Astrocyte (in vitro differentiated cells and primary cell): Measurements from ENCODE around the gene SOX1. TPM values are rescaled to one million over a fixed set of nuclear protein-coding genes. Genes with fewer than 3 reads are reported as not detected.

Experiments
- DNase-seq: peaks from one replicate; pipeline ENCODE4 v3.0.0-alpha.2; 2010; ENCODE audit warnings: low read depth
- FAIRE-seq: peaks from 2 replicates; lab custom pipeline; 2011; peaks lifted over from hg19 to GRCh38; lab: Jason Lieb, UNC
- H2AFZ ChIP-seq: 2 replicates; pipeline ENCODE4 v1.6.0; 2012; ENCODE audit warnings: low read depth, low read length, inconsistent platforms
- H3K27ac ChIP-seq: 2 replicates; pipeline ENCODE4 v1.5.1; 2011; ENCODE audit warnings: low read depth, low read length, inconsistent platforms
- H3K27me3 ChIP-seq: 2 replicates; pipeline ENCODE4 v1.6.0; 2011; ENCODE audit warnings: low read length, inconsistent platforms; ENCODE audit not compliant: insufficient read depth
- H3K36me3 ChIP-seq: 2 replicates; pipeline ENCODE4 v1.5.1; 2011; ENCODE audit warnings: low read length, inconsistent platforms; ENCODE audit not compliant: insufficient read depth
- H3K4me1 ChIP-seq: 2 replicates; pipeline ENCODE4 v1.5.1; 2011; ENCODE audit warnings: low read length, inconsistent platforms; ENCODE audit not compliant: insufficient read depth
- H3K4me2 ChIP-seq: 2 replicates; pipeline ENCODE4 v1.6.0; 2012; ENCODE audit warnings: low read length, inconsistent platforms
- H3K4me3 ChIP-seq: 2 replicates; pipeline ENCODE4 v1.5.1; 2011; ENCODE audit warnings: low read depth, mild to moderate bottlenecking, low read length, inconsistent platforms; ENCODE audit not compliant: insufficient read depth
- H3K79me2 ChIP-seq: 2 replicates; pipeline ENCODE4 v1.6.0; 2012; ENCODE audit warnings: mild to moderate bottlenecking, low read length, inconsistent platforms; ENCODE audit not compliant: insufficient read depth
- H3K9ac ChIP-seq: 2 replicates; pipeline ENCODE4 v1.6.0; 2012; ENCODE audit warnings: mild to moderate bottlenecking, low read length, inconsistent platforms
- H3K9me3 ChIP-seq: 2 replicates; pipeline ENCODE4 v1.5.1; 2012; ENCODE audit warnings: low read depth, mild to moderate bottlenecking, low read length, inconsistent platforms; ENCODE audit not compliant: insufficient read depth
- H4K20me1 ChIP-seq: 2 replicates; pipeline ENCODE4 v1.6.0; 2012; ENCODE audit warnings: low read length, inconsistent platforms; ENCODE audit not compliant: insufficient read depth
- H3K27ac Mint-ChIP-seq: one replicate; pipeline ENCODE4 v1.8.0; 2021; ENCODE audit warnings: mild to moderate bottlenecking, mixed read lengths; ENCODE audit not compliant: unreplicated experiment
- H3K27me3 Mint-ChIP-seq: one replicate; pipeline ENCODE4 v1.8.0; 2021; ENCODE audit warnings: low read depth, mixed read lengths; ENCODE audit not compliant: unreplicated experiment
- H3K36me3 Mint-ChIP-seq: one replicate; pipeline ENCODE4 v1.8.0; 2021; ENCODE audit warnings: low read depth, mixed read lengths; ENCODE audit not compliant: unreplicated experiment
- H3K4me1 Mint-ChIP-seq: one replicate; pipeline ENCODE4 v1.8.0; 2021; ENCODE audit warnings: low read depth, mixed read lengths; ENCODE audit not compliant: unreplicated experiment
- H3K4me3 Mint-ChIP-seq: one replicate; pipeline ENCODE4 v1.8.0; 2021; ENCODE audit warnings: mild to moderate bottlenecking, moderate library complexity, mixed read lengths; ENCODE audit not compliant: unreplicated experiment
- H3K9me3 Mint-ChIP-seq: one replicate; pipeline ENCODE4 v1.8.0; 2021; ENCODE audit warnings: mild to moderate bottlenecking, mixed read lengths; ENCODE audit not compliant: unreplicated experiment
- EZH2 ChIP-seq: IDR thresholded peaks from 2 replicates; pipeline ENCODE4 v1.6.1; 2012; ENCODE audit warnings: mild to moderate bottlenecking, low read length, inconsistent platforms; ENCODE audit not compliant: insufficient read depth
- total RNA-seq: library from RNA; stranded (reverse); gene quantifications from 2 replicates; pipeline ENCODE4 v1.2.1, GENCODE V29; 2021
- TF ChIP-seq, protein P1 (sequence below): IDR thresholded peaks from 2 replicates; pipeline ENCODE4 v1.5.1; 2011; ENCODE audit warnings: low read depth, mild to moderate bottlenecking, inconsistent platforms, low read length, moderate library complexity; ENCODE audit not compliant: insufficient read depth

The SOX1 gene
- total RNA-seq, 1 donor from 2014 or later: not detected

DNA sequence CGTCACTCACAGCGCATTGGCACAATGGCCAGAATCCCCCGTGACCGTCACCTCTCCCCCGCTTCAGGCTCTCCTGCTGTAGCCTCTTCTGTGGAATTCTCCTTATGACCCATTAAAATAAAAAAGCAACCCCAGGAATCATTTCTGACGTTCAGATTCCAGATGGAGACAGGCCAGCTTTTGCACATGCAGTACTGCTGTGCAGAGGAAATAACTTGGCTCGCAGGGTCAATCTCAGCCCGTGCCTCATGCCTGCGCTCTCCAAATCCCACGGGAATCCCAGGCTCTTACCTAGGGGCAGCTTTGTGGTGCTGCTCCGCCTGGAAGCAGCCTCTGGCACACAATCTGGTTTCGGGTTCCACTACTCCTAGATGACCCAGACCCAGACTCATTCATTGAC lies 32.7 kb upstream of the SOX1 start:
- DNase-seq (no peak), FAIRE-seq (no peak)
- H3K4me1 ChIP-seq: no peaks in the 10 kb centered on the region
- H3K4me2 ChIP-seq: no peak overlapping the region
- no peaks in the 10 kb centered on the region for H3K79me2 ChIP-seq
- H3K9me3 ChIP-seq: peaks cover 4% of the 10 kb centered on the region
- Mint-ChIP-seq H3K9me3 (peaks cover 3% of the 10 kb centered on the region), H3K36me3 (no peaks in the 10 kb centered on the region), H3K27ac (no peak overlapping the region), H3K4me1 (peaks cover 9% of the 10 kb centered on the region), H3K4me3 (no peak overlapping the region), H3K27me3 (peaks cover 72% of the 10 kb centered on the region)
- no peak overlapping the region for H3K9ac ChIP-seq
- no peak overlapping the region for H3K27ac ChIP-seq
- no peak for TF ChIP-seq EZH2
- TF ChIP-seq, protein P1, sequence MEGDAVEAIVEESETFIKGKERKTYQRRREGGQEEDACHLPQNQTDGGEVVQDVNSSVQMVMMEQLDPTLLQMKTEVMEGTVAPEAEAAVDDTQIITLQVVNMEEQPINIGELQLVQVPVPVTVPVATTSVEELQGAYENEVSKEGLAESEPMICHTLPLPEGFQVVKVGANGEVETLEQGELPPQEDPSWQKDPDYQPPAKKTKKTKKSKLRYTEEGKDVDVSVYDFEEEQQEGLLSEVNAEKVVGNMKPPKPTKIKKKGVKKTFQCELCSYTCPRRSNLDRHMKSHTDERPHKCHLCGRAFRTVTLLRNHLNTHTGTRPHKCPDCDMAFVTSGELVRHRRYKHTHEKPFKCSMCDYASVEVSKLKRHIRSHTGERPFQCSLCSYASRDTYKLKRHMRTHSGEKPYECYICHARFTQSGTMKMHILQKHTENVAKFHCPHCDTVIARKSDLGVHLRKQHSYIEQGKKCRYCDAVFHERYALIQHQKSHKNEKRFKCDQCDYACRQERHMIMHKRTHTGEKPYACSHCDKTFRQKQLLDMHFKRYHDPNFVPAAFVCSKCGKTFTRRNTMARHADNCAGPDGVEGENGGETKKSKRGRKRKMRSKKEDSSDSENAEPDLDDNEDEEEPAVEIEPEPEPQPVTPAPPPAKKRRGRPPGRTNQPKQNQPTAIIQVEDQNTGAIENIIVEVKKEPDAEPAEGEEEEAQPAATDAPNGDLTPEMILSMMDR: no peak
- H2AFZ ChIP-seq: no peak overlapping the region
- H3K27me3 ChIP-seq: no peaks in the 10 kb centered on the region
- no peaks in the 10 kb centered on the region for H3K36me3 ChIP-seq
- no peaks in the 10 kb centered on the region for H4K20me1 ChIP-seq
- H3K4me3 ChIP-seq: no peak overlapping the region

DNA sequence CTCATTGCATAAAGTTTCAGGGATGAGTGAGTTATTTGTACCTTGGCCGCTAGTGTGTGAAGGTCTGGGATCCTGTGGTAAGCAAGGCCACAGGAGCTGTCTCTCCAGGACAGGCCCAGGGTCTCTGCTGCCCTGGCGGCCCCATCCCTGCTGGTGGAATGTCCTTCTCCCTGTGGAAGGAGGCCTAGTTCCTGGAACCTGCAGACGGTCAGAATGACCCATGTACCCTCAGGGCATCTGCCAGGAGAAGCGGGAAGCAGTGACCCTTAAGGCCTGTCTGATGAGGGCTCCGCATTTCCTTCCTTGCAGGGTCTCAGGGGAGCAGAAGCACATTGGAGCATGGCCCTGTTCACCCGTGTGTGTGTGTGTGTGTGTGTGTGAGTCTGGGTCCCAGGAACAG lies 32.1 kb upstream of the SOX1 start:
- H3K9ac ChIP-seq: no peak overlapping the region
- Mint-ChIP-seq H3K27me3 (peaks cover 73% of the 10 kb centered on the region), H3K4me1 (peaks cover 9% of the 10 kb centered on the region), H3K9me3 (peaks cover 3% of the 10 kb centered on the region), H3K27ac (no peak overlapping the region), H3K4me3 (no peak overlapping the region), H3K36me3 (no peaks in the 10 kb centered on the region)
- H3K27ac ChIP-seq: no peak overlapping the region
- H3K4me1 ChIP-seq: no peaks in the 10 kb centered on the region
- no peak for DNase-seq
- H4K20me1 ChIP-seq: no peaks in the 10 kb centered on the region
- no peak overlapping the region for H3K4me3 ChIP-seq
- peaks cover 7% of the 10 kb centered on the region for H3K9me3 ChIP-seq
- no peak for FAIRE-seq
- H3K27me3 ChIP-seq: no peaks in the 10 kb centered on the region
- H3K36me3 ChIP-seq: no peaks in the 10 kb centered on the region
- H3K79me2 ChIP-seq: no peaks in the 10 kb centered on the region
- H3K4me2 ChIP-seq: no peak overlapping the region
- H2AFZ ChIP-seq: no peak overlapping the region
- no peak for TF ChIP-seq EZH2
- TF ChIP-seq, protein P1: no peak

DNA sequence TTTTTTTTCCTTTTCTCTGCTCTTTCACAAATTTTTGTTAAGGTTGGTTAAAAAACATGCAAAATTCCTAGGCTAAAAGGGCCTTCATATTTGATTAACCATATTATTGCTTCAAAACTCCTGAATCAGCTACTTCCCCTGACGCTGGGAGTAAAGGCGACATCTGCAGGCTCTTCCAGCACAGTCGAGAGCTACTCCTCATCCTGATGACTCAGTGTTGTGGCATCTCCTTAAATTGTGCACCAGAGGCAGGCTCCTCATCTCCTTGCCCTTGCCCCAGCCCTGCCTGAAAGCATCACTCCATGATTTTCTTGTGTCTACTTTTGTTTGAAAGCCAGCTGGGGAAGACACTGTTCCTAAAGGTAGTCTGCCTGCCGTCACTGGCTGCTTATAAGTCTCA lies 24.5 kb upstream of the SOX1 start:
- no peak for DNase-seq
- Mint-ChIP-seq H3K4me1 (peaks cover 1% of the 10 kb centered on the region), H3K27me3 (peaks cover 54% of the 10 kb centered on the region), H3K9me3 (peaks cover 9% of the 10 kb centered on the region), H3K36me3 (peaks cover 2% of the 10 kb centered on the region), H3K27ac (no peak overlapping the region), H3K4me3 (no peak overlapping the region)
- Histone ChIP-seq H4K20me1 (no peaks in the 10 kb centered on the region), H3K27ac (no peak overlapping the region), H3K79me2 (no peaks in the 10 kb centered on the region), H3K4me1 (no peaks in the 10 kb centered on the region), H3K36me3 (no peaks in the 10 kb centered on the region), H3K27me3 (no peaks in the 10 kb centered on the region), H3K4me2 (no peak overlapping the region), H3K9ac (no peak overlapping the region), H3K4me3 (no peak overlapping the region), H2AFZ (no peak overlapping the region), H3K9me3 (peaks cover 12% of the 10 kb centered on the region)
- TF ChIP-seq, protein P1: no peak
- TF ChIP-seq EZH2: no peak
- no peak for FAIRE-seq
